Measurements from ENCODE around the gene THAP3.

The THAP3 gene

DNA sequence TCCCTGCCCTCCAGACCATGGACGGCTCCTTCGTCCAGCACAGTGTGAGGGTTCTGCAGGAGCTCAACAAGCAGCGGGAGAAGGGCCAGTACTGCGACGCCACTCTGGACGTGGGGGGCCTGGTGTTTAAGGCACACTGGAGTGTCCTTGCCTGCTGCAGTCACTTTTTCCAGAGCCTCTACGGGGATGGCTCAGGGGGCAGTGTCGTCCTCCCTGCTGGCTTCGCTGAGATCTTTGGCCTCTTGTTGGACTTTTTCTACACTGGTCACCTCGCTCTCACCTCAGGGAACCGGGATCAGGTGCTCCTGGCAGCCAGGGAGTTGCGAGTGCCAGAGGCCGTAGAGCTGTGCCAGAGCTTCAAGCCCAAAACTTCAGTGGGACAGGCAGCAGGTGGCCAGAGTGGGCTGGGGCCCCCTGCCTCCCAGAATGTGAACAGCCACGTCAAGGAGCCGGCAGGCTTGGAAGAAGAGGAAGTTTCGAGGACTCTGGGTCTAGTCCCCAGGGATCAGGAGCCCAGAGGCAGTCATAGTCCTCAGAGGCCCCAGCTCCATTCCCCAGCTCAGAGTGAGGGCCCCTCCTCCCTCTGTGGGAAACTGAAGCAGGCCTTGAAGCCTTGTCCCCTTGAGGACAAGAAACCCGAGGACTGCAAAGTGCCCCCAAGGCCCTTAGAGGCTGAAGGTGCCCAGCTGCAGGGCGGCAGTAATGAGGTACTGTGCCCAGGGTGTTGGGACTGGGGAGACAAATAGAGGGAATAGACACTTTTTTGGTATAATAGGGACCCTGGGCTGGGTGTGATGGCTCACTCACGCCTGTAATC is 43.9 kb upstream of the THAP3 start:
- TF ChIP-seq, protein P1, sequence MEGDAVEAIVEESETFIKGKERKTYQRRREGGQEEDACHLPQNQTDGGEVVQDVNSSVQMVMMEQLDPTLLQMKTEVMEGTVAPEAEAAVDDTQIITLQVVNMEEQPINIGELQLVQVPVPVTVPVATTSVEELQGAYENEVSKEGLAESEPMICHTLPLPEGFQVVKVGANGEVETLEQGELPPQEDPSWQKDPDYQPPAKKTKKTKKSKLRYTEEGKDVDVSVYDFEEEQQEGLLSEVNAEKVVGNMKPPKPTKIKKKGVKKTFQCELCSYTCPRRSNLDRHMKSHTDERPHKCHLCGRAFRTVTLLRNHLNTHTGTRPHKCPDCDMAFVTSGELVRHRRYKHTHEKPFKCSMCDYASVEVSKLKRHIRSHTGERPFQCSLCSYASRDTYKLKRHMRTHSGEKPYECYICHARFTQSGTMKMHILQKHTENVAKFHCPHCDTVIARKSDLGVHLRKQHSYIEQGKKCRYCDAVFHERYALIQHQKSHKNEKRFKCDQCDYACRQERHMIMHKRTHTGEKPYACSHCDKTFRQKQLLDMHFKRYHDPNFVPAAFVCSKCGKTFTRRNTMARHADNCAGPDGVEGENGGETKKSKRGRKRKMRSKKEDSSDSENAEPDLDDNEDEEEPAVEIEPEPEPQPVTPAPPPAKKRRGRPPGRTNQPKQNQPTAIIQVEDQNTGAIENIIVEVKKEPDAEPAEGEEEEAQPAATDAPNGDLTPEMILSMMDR (IDR thresholded peaks at IDR 0.05; ENCODE audit: control extremely low read depth, extremely low read depth, low read depth, missing control alignments), result no peak
- ChIA-PET POLR2A (interaction anchor here (1.2 to 1.7 kb wide), 5 partner anchors 9 to 26 kb away, joined by 3 to 10 read pairs (median 3); partner anchors contain the start of genes KLHL21 and NOL9), CTCF (interaction anchor here (0.8 to 3.7 kb wide), 7 partner anchors 9 to 66 kb away, joined by 3 to 24 read pairs (median 8); partner anchors contain the start of genes KLHL21, NOL9 and TAS1R1)
- DNase-seq (ENCODE audit: extremely low spot score), result no peak

DNA sequence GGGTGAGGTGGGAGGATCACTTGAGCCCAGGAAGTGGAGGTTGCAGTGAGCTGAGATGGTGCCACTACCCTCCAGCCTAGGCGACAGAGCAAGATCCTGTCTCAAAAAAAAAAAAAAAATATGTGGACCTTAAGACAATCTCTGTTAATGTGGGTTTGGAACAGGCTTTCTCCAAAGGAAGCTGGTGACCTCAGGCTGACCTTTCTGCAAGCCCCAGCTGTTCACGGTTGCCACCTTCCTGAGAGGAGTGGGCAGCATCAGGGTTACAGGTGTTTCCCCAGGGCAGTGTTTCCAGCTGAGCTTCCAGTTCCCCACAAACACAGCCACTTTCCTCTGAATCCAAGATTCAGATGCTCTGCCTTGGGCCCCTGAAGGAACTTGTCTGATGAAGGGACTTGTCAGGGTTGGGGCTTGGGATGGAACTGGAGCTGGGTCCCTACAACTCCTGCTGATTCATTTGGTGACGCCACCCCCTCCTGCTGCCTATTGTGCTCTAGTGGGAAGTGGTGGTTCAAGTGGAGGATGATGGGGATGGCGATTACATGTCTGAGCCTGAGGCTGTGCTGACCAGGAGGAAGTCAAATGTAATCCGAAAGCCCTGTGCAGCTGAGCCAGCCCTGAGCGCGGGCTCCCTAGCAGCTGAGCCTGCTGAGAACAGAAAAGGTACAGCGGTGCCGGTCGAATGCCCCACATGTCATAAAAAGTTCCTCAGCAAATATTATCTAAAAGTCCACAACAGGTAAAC is 42.9 kb upstream of the THAP3 start:
- CTCF ChIA-PET, result interaction anchor here (2.1 to 3.2 kb wide), 4 partner anchors 10 to 65 kb away, joined by 8 to 16 read pairs (median 8); partner anchors contain the start of genes KLHL21, NOL9 and TAS1R1
- TF ChIP-seq, protein P1 (IDR thresholded peaks at IDR 0.05; ENCODE audit: control extremely low read depth, extremely low read depth, low read depth, missing control alignments), result no peak
- DNase-seq (ENCODE audit: extremely low spot score), result no peak
- POLR2A ChIA-PET, result interaction anchor here (0.7 kb wide), 1 partner anchor 29 kb away, joined by 3 read pairs; no protein-coding TSS in a partner anchor

DNA sequence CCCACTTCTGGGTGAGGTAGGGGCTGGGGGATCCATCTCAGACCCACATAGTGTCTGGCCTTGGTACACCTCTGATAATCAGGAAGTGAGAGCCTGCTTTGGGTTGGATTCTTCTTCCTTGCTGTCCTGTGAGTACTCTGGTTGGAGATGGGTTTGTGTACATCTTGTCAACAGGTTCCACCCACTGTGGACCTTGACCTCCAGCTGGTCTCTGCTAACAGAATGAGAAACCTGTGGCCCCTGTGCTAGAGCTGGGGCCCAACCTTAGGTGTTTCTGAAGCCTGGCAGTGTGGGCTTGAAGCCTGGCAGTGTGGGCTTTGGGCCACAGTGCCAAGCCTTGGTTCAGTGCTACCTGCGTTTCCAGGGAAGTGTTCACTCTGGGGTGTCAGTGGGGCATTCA is 42.3 kb upstream of the THAP3 start:
- CTCF ChIA-PET, result interaction anchor here (2.1 to 3.2 kb wide), 2 partner anchors 19 to 28 kb away, joined by 8 to 16 read pairs; partner anchors contain the start of genes KLHL21, NOL9 and TAS1R1
- TF ChIP-seq, protein P1 (IDR thresholded peaks at IDR 0.05; ENCODE audit: control extremely low read depth, extremely low read depth, low read depth, missing control alignments), result no peak
- POLR2A ChIA-PET, result no interaction called here
- no peak for DNase-seq (ENCODE audit: extremely low spot score)

DNA sequence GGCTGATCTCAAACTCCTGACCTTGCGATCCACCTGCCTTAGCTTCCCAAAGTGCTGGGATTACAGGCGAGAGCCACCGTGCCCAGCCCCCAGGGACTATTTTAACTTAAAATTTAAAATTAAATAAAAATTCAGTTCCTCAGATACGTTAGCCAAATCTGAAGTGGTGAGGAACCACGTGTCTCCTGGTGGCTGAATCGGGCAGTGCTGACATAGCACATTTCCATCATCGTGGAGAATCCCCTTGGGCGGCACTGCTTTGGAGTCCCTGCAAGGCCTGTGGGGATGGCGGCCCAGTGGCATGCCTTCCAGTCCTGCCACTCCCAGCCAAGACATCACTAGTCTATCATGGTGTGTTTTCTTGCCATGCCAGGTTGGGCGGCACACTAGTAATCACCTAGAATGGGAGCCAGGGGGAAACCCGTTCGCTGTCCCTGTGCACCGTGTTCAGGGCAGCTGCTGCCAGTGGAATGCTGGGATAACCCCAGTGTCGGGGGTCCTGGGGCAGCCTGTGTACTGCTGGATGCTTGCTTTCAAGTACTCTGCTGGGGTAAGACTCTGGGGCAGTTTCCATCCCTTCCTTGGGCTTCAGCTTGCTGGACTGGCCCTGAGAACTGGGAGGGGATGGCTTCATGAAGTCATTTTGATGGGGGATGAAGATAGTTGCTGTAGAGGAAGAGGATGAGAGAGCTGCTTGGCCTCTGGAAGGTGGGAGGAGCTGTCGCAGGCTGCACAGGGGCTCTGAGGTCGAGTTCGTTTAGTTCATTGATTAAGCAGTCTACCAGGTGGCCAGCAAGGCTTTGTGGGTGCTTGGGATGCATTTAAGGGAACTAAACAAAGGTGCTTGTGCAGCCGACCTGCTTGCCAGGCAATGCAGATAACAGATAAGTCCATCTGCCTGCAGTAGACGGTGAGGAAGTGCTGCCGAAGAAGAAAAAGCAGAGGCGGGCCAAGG is 40.3 kb upstream of the THAP3 start:
- DNase-seq (ENCODE audit: extremely low spot score), result no peak
- TF ChIP-seq, protein P1 (IDR thresholded peaks at IDR 0.05; ENCODE audit: control extremely low read depth, extremely low read depth, low read depth, missing control alignments), result no peak
- ChIA-PET POLR2A (no interaction called here), CTCF (no interaction called here)

DNA sequence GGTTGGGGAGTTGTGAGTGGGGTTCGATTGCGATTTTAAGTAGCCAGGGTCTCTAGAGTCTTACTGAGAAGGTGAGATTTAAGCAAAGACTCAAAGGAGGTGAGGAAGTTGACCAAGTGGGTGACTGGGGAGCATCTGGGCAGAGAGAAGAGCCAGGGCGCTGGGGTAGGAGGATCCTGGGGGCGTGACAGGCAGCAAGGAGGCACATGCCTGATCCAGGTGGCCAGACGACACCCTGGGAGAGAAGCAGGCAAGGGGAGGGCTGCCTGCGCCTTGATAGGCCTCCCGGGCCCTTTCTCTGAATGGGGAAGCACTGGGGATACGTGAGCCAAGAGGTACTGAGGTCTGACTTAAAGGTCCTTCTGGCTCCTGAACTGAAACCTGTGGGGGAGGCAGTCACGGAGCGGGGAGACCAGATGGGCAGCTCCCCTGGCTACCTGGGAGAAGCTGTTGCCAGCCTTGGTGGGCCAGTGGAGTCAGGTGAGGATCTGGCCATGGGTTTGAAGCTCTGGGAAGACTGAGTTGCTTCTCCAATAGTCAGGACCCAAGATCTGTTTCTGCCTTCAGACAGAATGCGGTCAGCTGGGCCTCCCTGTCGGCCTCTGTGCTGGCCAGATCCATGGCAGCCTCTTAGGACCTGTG is 39.5 kb upstream of the THAP3 start:
- ChIA-PET CTCF (no interaction called here), POLR2A (interaction anchor here (1.3 kb wide), 1 partner anchor 9 kb away, joined by 4 read pairs; no protein-coding TSS in a partner anchor)
- TF ChIP-seq, protein P1 (IDR thresholded peaks at IDR 0.05; ENCODE audit: control extremely low read depth, extremely low read depth, low read depth, missing control alignments), result no peak
- no peak for DNase-seq (ENCODE audit: extremely low spot score)
